GM18867 (cell line): ENCODE measurements around the gene LCE1B.

Experiments
- ATAC-seq: cut with Tn5 transposase; IDR thresholded peaks from one replicate; pipeline ENCODE4 v1.9.1; 2021; ENCODE audit warnings: mild to moderate bottlenecking, moderate library complexity; ENCODE audit not compliant: unreplicated experiment

Gene LCE1B

DNA sequence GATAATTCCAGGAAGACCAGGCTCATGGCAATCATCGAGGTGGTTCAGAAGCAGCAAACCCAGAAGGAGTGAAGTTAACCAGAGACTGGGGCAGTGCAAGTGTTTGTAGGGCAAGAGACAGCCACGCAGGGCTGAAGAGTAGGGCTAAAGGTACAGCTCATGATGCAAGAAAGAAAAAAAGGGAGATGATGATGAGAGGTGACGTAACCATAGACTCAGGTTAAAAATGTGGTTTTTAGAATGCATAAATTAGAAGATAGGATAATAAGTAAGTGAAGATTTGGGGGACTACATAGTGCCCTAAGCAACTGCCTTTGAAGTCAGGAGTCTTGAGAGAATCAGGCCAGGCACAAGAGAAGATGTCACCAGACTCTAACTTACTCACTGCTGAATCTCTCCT, 48.4 kb downstream of the LCE1B start:
- no peak for ATAC-seq

DNA sequence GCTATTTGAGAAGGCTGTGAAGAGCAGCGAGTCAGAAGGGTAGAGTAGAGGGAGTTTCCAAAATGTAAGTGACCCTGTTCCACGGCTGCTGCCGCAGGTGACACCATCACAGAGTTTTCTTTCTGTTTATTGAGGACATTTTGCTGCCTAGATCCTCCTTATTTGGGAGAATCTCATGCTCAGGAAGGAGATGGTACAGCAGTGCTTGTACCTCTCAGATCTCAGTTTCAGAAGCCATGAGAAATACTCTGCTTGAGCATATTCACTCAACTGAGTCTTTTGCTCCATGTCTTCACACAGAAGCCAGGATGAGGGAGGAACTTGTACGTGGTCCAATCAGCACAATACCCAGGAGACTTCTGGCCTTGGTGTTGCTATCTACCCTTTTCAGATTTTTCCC, 49.6 kb downstream of the LCE1B start:
- no peak for ATAC-seq
